Stimulated activated CD4-positive, alpha-beta T cell treated with anti-CD3 and anti-CD28 coated beads, Interleukin-12 subunit alpha, Interleukin-12 subunit beta, amount 100 ng/mL, for 24 hours (primary cell): Measurements from ENCODE around the gene BLACAT1.
"Not testable (repeated sequence)": the region's sequence is repeated elsewhere in the genome, so short reads cannot be mapped to it uniquely, and the experiment has no call there.

ENCODE experiments used
- DNase-seq, 2 experiments: peaks; one replicate each; pipeline ENCODE4 v3.0.0-alpha.2; 2020; ENCODE audit warnings: low read depth in 2 of 2

BLACAT1 gene

GRCh38 chr1:205441716-205442050 is 14.2 kb downstream of the BLACAT1 start:
- DNase-seq, result no peak

- no peak for DNase-seq
Observed at GRCh38 chr1:205441318-205441633, 14.6 kb downstream of the BLACAT1 start.

GRCh38 chr1:205440476-205441317 is 15.1 kb downstream of the BLACAT1 start:
- peak; percentile 24 to 66 for DNase-seq

GRCh38 chr1:205440121-205440475 is 15.7 kb downstream of the BLACAT1 start:
- DNase-seq, result no peak

- DNase-seq, result no peak
Observed at GRCh38 chr1:205438213-205439158, 17.4 kb downstream of the BLACAT1 start.

- no peak for DNase-seq
Observed at GRCh38 chr1:205437570-205437969, 18.3 kb downstream of the BLACAT1 start.

GRCh38 chr1:205436776-205437410 is 19.0 kb downstream of the BLACAT1 start:
- DNase-seq, result no peak

GRCh38 chr1:205435578-205436573 is 20.0 kb downstream of the BLACAT1 start:
- no peak for DNase-seq

- no peak for DNase-seq
Observed at GRCh38 chr1:205434738-205435137, 21.1 kb downstream of the BLACAT1 start.

GRCh38 chr1:205432692-205433091 is 23.2 kb downstream of the BLACAT1 start:
- DNase-seq, result not testable (repeated sequence)

GRCh38 chr1:205432116-205432515 is 23.7 kb downstream of the BLACAT1 start:
- DNase-seq, result no peak

- peak; percentile 18 to 49 for DNase-seq
Observed at GRCh38 chr1:205430696-205431305, 25.0 kb downstream of the BLACAT1 start.

- no peak for DNase-seq
Observed at GRCh38 chr1:205429762-205430695, 25.8 kb downstream of the BLACAT1 start.

- no peak for DNase-seq
Observed at GRCh38 chr1:205424901-205425600, 30.8 kb downstream of the BLACAT1 start.

GRCh38 chr1:205423814-205424399 is 31.9 kb downstream of the BLACAT1 start:
- DNase-seq, result no peak

- no peak for DNase-seq
Observed at GRCh38 chr1:205422993-205423642, 32.7 kb downstream of the BLACAT1 start.

- DNase-seq, result no peak
Observed at GRCh38 chr1:205421798-205422197, 34.0 kb downstream of the BLACAT1 start, which contains the start of gene LEMD1. Gene LEMD1, minus strand, starts transcription at chr1:205422056. Its CDS starts 1,520 bp downstream, at chr1:205420536.

GRCh38 chr1:205420938-205421337 is 34.9 kb downstream of the BLACAT1 start:
- DNase-seq, result no peak
